HG02973 (cell line): ENCODE results near the gene SLC48A1.
A peak's percentile ranks its signal among the peaks of the same experiment; 100 is the strongest.

Experiments used
- ATAC-seq: cut with Tn5 transposase; IDR thresholded peaks from one replicate; pipeline ENCODE4 v1.9.1; 2021; ENCODE audit warnings: moderate library complexity; ENCODE audit not compliant: unreplicated experiment

Gene SLC48A1

DNA sequence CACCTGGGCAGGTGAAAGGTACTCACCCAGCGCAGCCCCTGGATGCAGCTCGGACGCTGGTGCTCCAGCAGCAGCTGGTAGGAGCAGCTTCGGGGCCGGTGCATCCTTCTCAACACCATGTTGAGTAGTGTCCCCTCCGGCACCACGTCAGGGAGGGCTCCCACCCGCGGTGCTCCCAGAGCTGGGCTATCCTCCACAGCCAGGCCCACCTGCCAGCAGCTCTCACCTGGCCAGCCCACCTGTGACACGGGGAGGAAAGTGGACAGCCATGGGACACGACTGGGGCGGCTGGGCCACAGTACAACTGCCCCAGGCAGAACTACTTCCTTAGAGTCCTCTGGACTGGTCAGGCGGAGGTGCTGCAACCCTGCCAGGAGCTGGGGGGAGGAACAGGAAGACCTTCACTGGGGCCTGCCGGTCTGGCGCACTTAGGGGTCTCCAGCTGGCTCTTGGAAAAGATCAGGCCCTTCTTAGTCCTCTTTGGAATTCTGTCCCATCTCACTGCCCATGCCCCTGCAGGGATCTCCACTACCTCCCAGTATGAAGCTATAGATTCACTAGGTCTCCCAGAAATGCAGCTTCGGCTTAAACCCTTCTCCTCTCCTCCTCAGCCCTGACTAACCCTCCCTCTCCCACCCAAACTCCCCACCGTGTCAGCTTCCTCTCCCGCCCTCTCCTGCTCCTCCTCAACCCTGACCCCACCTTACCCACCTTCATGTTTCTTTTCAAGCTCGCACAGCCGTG is 15.0 kb upstream of the SLC48A1 start:
- ATAC-seq = no peak

- no peak for ATAC-seq
These were observed 14.5 kb upstream of the SLC48A1 start for GRCh38 chr12:47758584-47758833.

DNA sequence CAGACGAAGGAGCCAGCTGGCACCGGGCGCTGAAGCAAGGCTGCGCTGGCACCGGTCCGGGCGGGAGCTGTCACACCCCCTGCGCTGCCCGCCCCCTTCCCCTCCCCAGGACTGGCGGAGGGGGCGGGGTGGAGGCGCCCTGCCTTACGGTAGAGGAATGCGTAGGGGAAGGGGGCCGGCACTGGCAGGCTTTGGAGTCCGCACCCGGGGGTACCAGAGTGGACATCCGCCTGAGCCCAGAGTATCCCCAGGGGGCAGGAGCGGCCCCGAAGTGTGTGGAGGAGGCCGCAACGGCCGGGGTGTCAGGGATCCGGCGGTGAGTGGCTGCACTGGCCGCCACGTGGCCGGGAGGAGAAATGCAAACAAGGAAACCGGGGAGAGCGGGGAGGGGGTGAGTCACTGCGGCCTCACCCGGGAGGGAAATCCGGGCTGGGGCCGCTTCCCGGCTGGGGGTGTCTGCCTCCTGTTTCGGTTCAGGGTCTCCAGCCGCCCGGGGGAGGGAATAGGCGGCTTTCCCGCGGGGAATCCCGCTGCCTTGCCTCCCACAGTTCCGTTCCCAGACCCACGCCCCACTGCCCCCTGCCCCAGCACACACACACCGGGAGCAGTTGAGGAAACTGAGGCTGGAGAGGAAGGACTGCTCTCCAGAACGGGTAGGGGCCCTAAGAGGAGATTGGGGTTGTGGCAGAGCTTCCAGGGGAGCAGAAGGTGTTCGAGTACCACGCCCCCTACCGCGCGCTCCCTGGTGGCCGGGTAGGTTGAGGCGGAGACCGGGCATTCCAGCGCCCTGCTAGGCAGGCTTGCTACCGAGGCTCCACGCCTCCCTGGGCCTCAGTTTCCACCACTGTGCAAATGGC is 14.0 kb upstream of the SLC48A1 start, which contains the start of gene RAPGEF3:
Gene RAPGEF3 (minus strand): TSS at position 47 of the 857 bp plus-strand sequence. CDS start 324 bp downstream, outside the sequence.
- ATAC-seq = peak; percentile 50

DNA sequence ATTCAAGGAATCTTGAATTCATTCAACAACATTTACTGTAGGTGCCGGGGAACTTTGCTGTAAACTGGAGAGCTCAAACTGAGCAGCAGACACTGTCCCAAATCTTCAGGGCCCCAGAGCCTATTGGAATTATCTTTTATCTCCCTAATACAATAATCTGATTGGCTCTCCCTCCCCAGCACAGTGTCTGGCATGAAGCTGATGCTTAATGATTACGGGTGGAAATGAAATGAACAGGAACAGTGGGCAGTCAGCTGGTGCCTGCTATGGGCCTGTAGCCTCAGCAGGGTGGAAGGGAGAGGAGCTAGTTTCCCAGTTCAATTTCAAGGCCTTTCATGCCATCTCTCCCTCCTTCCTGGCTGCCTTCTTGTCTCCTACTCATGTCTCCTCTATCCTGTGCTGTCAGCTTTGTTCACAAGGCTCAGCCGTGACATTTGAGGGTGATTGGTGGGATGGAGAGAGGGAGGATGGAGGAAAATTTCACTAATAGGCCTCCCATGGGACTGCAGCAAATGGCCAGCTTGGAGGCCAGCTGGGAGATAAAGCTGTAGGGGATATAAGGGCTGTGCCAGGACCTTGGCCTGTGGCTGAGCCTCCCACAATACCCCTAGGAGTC is 10.1 kb upstream of the SLC48A1 start:
- ATAC-seq = no peak

- ATAC-seq = no peak
These were observed 9.3 kb upstream of the SLC48A1 start for GRCh38 chr12:47763481-47764346.

DNA sequence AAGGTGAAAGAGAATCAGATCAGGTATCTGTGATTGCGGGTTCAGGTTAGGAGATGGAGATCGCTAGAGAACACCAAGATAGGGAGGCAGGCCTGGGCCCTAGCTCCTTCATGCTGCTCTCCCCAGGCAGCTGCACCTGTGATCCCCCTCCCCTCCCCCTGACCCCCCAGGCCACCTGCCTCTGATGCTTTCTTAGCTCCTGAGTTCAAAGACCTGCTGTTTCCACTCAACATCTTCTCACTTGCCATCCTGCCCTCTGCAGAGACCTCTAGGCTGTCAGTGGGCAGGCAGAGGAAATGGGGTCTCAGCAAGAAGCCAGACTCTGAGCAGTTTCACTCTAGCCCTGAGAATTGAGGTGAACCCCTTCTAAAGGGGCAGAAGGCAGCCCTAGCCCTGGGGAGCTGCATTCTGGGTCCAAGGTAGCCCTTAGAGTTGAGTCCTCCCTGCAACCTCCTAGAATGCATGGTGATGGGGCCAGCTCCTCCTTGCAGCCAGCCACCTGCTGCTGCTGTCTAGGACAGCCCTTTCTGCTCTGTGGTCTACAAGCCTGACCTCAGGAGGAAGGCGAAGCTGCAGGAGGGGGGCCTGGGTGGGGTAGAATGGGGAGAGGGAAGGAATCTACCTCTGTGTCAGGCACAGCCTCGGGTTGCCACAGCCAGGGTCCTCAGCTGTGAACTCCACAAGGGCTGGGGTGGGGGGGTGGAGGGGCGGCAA is 6.4 kb upstream of the SLC48A1 start:
- no peak for ATAC-seq

- no peak for ATAC-seq
These were observed 5.8 kb upstream of the SLC48A1 start for GRCh38 chr12:47767216-47767724.

DNA sequence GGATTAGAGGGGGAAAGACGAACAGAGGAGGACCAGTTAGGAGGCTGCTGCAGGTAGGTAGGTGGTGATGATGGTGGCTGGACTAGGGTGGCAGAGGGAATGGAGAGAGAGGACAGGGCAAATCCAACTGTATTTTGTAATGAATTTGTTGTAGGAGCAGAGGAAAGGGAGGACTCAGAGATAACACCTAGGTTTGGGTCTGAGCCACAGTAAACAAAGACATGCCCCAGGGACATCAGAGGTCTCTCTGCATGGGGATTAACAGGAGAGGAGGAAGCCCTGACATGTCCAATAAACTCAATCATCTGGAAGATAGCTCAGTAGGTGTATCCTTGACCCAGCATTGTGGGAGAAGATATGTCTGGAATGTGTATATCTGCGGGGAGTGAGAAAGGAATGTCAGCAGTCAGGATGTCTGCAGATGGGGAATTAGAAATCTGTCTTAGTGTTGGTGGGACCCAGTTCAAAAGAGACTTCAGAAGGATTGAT is 4.7 kb upstream of the SLC48A1 start:
- ATAC-seq = no peak

DNA sequence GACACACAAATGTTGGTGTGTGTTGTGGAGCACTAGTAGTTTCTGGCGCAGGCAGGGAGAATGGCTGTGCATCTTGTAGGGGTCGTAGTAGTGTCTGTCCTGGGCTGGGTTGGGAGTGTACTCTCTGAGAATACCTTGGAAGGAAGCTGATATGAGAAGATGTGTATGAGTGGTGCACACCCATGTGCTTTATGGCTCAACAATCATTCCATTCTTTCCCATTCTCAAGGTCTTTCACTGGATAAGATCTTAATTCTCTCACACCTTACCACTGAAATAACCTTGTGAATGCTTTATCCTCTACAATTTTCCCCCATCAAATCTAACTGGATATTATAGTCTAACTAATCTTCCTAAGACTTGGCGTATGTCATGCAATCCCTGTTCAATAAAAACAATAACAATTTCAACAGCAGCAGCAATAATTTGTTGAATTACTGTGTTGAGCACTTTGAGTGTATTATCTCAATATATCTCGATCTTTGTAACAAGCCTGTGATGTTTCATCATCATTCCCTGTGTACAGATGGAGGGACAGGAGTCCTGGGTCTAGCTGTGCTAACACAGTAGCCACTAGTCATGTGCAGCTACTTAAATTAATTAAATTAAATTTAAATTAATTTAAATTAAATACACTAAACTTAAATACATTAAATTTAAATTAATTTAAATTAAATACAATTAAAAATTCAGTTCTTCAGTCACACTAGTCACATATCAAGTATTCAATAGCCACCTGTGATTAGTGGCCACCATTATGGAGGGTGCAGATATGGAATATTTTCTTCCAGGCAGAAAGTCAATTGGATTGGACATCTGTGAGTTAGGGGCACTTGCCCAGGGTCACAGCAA is 3.6 kb upstream of the SLC48A1 start:
- no peak for ATAC-seq

- ATAC-seq = no peak
These were observed 2.8 kb upstream of the SLC48A1 start for GRCh38 chr12:47770086-47770726.

DNA sequence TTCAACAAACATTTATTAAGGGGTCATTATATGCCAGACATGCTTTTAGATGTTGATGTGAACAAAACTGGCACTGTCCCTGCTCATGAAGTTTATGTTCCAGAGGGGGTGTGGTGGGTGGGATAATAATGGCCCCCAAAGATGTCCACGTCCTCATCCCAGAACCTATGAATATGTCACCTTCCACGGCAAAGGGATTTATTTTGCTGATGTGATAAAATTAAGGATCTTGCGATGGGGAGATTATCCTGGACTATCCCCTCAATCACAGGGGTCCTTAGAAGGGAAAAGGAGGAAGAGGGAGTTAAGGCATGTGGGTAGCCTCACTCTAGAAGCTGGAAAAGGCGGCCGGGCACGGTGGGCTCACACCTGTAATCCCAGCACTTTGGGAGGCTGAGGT is 1.7 kb upstream of the SLC48A1 start:
- ATAC-seq = no peak

- ATAC-seq = no peak
These were observed 861 bp upstream of the SLC48A1 start for GRCh38 chr12:47772094-47772660.

GRCh38 chr12:47772738-47773061 is 338 bp upstream of the SLC48A1 start:
- ATAC-seq = no peak

DNA sequence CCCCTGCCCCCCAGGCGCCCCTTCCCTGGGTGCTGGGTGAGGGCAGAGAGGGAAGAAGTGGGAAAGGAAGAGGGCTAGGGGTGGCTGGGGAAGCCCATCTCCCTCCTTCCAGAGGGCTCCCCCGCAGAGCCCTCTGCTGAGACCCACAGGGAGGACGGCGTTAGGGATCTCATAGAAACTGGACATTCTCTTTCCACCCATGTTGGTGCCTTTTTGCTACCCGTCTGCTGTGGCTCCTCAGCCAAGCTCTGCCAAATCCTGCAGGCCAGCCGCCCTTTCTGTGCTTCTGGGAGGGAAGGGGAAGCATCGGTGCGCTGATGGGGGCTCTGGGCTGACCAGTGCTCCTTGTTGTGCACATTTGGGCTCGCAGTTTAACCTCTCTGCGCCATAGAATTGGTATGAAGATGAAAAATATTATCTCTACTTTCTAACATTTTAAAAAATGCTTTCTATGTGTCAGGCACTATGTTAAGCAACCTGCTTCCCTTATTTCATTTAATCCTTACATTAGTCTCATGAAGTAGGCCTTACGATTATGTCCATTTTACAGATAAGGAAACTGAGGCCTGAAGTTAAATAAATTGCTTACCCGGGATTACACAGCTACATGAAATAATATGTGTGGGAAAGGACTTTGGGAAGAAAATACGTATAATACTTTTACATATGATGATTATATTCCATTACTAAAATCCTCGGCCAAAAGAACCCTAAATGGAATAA is 981 bp downstream of the SLC48A1 start:
- no peak for ATAC-seq

DNA sequence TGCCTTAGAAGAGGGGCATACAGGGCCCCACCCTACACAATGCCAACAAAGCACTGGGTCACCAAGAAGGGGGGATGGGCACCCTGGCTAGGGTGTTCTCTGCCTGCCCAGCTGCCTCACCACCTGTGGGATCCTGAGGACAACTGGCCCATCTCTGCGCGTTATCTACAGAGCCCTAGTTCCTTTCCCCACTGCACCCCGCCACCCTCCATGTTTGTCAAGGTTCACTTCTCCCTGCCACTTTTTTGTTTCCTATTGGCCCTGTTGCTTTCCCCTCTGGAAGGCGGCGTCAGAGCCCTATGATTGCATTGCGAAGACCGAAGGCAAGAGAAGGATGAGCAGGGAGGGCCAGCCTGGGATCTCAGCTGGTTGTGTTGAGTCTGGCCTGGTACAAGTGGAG is 1.6 kb downstream of the SLC48A1 start:
- no peak for ATAC-seq

DNA sequence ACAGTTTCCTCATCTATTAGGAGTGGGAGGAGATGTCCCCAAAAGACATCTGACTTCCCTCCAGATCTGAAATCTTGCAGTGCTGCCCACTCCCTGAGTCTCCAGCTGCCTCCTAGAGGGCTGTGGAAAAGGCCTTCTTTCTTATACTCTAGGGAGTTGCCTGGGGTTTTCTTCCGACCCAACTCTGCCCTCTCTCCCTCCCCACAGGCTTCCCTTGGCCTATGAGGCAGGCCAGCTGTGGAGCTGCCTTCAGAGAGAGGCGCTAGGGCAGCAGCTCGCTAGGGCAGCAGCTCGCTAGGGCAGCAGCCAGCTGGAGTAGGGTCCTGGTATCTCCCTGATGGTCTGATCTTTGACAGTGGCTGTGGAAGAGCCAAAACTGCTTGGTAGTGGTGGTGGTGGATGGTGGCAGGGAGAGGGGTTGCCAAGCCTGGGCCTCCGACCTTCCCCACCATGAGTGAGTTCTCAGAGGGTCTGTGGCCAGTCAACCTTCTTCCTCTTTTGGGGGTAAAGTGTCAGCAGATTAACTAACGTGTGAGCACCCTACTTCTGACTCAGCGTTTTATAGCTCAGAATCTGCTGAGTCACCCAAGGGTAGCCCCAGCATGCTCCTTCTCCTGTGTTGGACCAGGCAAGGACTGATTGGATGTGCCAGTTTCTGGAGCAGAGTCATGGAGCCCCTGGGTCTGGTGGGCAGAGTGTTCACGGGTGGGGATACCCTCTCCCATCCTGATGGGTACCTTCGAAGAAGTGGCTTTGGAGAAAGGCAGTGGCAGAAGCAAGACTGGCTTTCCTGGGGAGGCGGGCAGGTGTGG is 2.3 kb downstream of the SLC48A1 start:
- no peak for ATAC-seq
